Stomach (tissue), 9 donors: Measurements from ENCODE around the gene ZNF789. TPM values are rescaled to one million over a fixed set of nuclear protein-coding genes. Genes with fewer than 3 reads are reported as not detected.

Experiments
- DNase-seq, 2 donors: peaks; one replicate each; pipeline versions ENCODE4 v3.0.0 to v3.0.0-alpha.2; 2013 to 2019
- H3K27ac ChIP-seq, 5 donors: fragments of 200-600 bp in 4 of 5; sonication (generic) in 4 of 5; one replicate each; pipeline ENCODE4 v1.5.1; 2013 to 2019; ENCODE audit warnings: mild to moderate bottlenecking in 1 of 5, moderate library complexity in 1 of 5
- H3K27me3 ChIP-seq, 3 donors: fragments of 200-600 bp; sonication (generic); one replicate each; pipeline ENCODE4 v1.5.1; 2017 to 2019; ENCODE audit warnings: mixed run types in 1 of 3
- H3K36me3 ChIP-seq, 4 donors: fragments of 200-600 bp; sonication (generic); 1 replicate in 3 of 4; 2 replicates in 1 of 4; pipeline ENCODE4 v1.5.1; 2016 to 2019
- H3K4me1 ChIP-seq, 4 donors: fragments of 200-600 bp; sonication (generic); one replicate each; pipeline ENCODE4 v1.5.1; 2016 to 2019
- H3K4me3 ChIP-seq, 4 donors: fragments of 200-600 bp; sonication (generic) in 3 of 4; one replicate each; pipeline ENCODE4 v1.5.1; 2016 to 2019; ENCODE audit warnings: mild to moderate bottlenecking in 1 of 4
- H3K9me3 ChIP-seq, 4 donors: fragments of 200-600 bp; sonication (generic); one replicate each; pipeline ENCODE4 v1.5.1; 2016 to 2019
- CTCF ChIP-seq, 7 experiments: fragments of 450-650 bp in 4 of 7; fragments of 200-600 bp in 3 of 7; sonication (generic) in 3 of 7; IDR thresholded peaks; one replicate each; pipeline ENCODE4 v1.5.1; 2016 to 2019; ENCODE audit warnings: antibody characterized with exemption in 7 of 7, control low read depth in 2 of 7, mild to moderate bottlenecking in 1 of 7
- EP300 ChIP-seq: sonication (generic); formaldehyde crosslinking; IDR thresholded peaks from one replicate; pipeline ENCODE4 v1.6.1; 2017; ENCODE audit warnings: antibody characterized with exemption
- POLR2A ChIP-seq, 4 donors: fragments of 450-650 bp; IDR thresholded peaks; one replicate each; pipeline ENCODE4 v1.6.1; 2016; ENCODE audit warnings: antibody characterized with exemption in 4 of 4, control low read depth in 2 of 4, mild to moderate bottlenecking in 1 of 4, moderate library complexity in 1 of 4
- POLR2AphosphoS5 ChIP-seq, 3 donors: sonication (generic); formaldehyde crosslinking; IDR thresholded peaks; one replicate each; pipeline ENCODE4 v1.6.1; 2016; ENCODE audit warnings: antibody characterized with exemption in 3 of 3
- WGBS, 5 donors: extraction: QIAGEN DNeasy Blood & Tissue Kit in 3 of 5; methylation state at CpG; one replicate each; pipeline versions ENCODE4 v1.1.5 to v1.1.7; 2013 to 2018; 5-methylcytosine and 5-hydroxymethylcytosine counted together
- intact Hi-C: fragments of 100-400 bp; cut with DNase I; formaldehyde crosslinking; loops from one replicate; pipeline ENCODE4 v1.15.1; 2023; ENCODE audit warnings: low total_unique reads
- polyA plus RNA-seq, 3 donors: library from polyadenylated mRNA; stranded (reverse); fragments of 200-250 nt; gene quantifications; one replicate each; pipeline ENCODE4 v1.2.3, GENCODE V29; 2013
- total RNA-seq, 5 donors: library from RNA; depleted of rRNA; stranded (reverse); fragments of >200 nt; gene quantifications; one replicate each; pipeline versions ENCODE4 v1.1.0 to v1.2.3, GENCODE V29; 2014 to 2016
- donor health status: healthy with polysubstance abuse.
- donor health status: Bipolar disorder and iron deficiency.
- donor health status: healthy.

ZNF789 gene
- total and polyA plus RNA-seq, 8 donors: 6.6 to 55.6 (median 14.9) TPM

- H3K4me1 ChIP-seq: peaks cover 5 to 18% (median 10%) of the 10 kb centered on the region in 4 donors
- 91 to 96% (median 94%) methylated on average over 6 to 9 of the region's 9 CpGs for WGBS, 5 donors
- intact Hi-C loops: no loop called here
Observed at GRCh38 chr7:99433158-99433557, 39.5 kb upstream of the ZNF789 start.

GRCh38 chr7:99437946-99438572 lies 34.6 kb upstream of the ZNF789 start:
- 14 to 22% (median 17%) methylated on average over 19 to 20 of the region's 20 CpGs for WGBS, 5 donors
- Histone ChIP-seq H3K9me3 (no peaks in the 10 kb centered on the region), H3K27me3 (no peaks in the 10 kb centered on the region), H3K36me3 (peaks cover 14 to 35% (median 26%) of the 10 kb centered on the region in 4 donors), H3K4me1 (peaks cover 14 to 48% (median 37%) of the 10 kb centered on the region in 4 donors), H3K4me3 (peak overlapping the region; percentile 94 to 99 (median 98)), H3K27ac (peak overlapping the region; percentile 81 to 92 (median 90))
- DNase-seq: no peak
- intact Hi-C loops: no loop called here
- TF ChIP-seq POLR2A (IDR thresholded peaks at IDR 0.05) (no peak), EP300 (no peak), CTCF (IDR thresholded peaks at IDR 0.05) (no peak), POLR2AphosphoS5 (IDR thresholded peaks at IDR 0.05) (no peak)

More at GRCh38 chr7:99433158-99433557, 39.5 kb upstream of the ZNF789 start:
- peaks cover 44 to 79% (median 72%) of the 10 kb centered on the region in 4 donors for H3K36me3 ChIP-seq
- no peak overlapping the region for H3K27ac ChIP-seq
- DNase-seq: no peak
- H3K27me3 ChIP-seq: no peaks in the 10 kb centered on the region
- H3K4me3 ChIP-seq: no peak overlapping the region
- no peaks in the 10 kb centered on the region for H3K9me3 ChIP-seq
- TF ChIP-seq CTCF (IDR thresholded peaks at IDR 0.05): no peak
- TF ChIP-seq EP300: no peak
- TF ChIP-seq POLR2AphosphoS5 (IDR thresholded peaks at IDR 0.05): no peak
- no peak for TF ChIP-seq POLR2A (IDR thresholded peaks at IDR 0.05)

- peaks cover 14 to 48% (median 37%) of the 10 kb centered on the region in 4 donors for H3K4me1 ChIP-seq
- no peaks in the 10 kb centered on the region for H3K27me3 ChIP-seq
- WGBS, 5 donors: 0 to 1% (median 1%) methylated on average over 68 to 89 of the region's 89 CpGs
- DNase-seq: peak; percentile 96 to 98
- intact Hi-C loops: no loop called here
- peak within 1 kb of the TSS; percentile 84 to 92 (median 90) for H3K27ac ChIP-seq
- H3K36me3 ChIP-seq: peaks cover 6 to 35% (median 26%) of the 10 kb centered on the region in 4 donors
- H3K4me3 ChIP-seq: peak within 1 kb of the TSS; percentile 94 to 99 (median 98)
- H3K9me3 ChIP-seq: no peaks in the 10 kb centered on the region
- TF ChIP-seq CTCF (IDR thresholded peaks at IDR 0.05) (no peak), EP300 (no peak), POLR2AphosphoS5 (IDR thresholded peaks at IDR 0.05) (peak; percentile 73 to 92 (median 75))
Observed at GRCh38 chr7:99438573-99439480, 33.9 kb upstream of the ZNF789 start, which contains the start of the genes CPSF4 and PTCD1. TSS of gene CPSF4 (plus strand) at chr7:99438943. CDS start at chr7:99439083, 140 bp downstream. TSS of gene PTCD1 (minus strand) at chr7:99438798. CDS start at chr7:99435242, 3,556 bp downstream.

- peak overlapping the region; percentile 94 to 99 (median 98) for H3K4me3 ChIP-seq
- no peaks in the 10 kb centered on the region for H3K9me3 ChIP-seq
- H3K27ac ChIP-seq: no peak overlapping the region
- no peak for TF ChIP-seq EP300
- TF ChIP-seq POLR2A (IDR thresholded peaks at IDR 0.05): no peak
- TF ChIP-seq CTCF (IDR thresholded peaks at IDR 0.05): no peak
- no peak for TF ChIP-seq POLR2AphosphoS5 (IDR thresholded peaks at IDR 0.05)
- intact Hi-C loops: no loop called here
- peaks cover 14 to 48% (median 37%) of the 10 kb centered on the region in 4 donors for H3K4me1 ChIP-seq
- peaks cover 0 to 34% (median 26%) of the 10 kb centered on the region in 4 donors for H3K36me3 ChIP-seq
- no peaks in the 10 kb centered on the region for H3K27me3 ChIP-seq
- WGBS, 5 donors: 67 to 72% (median 69%) methylated on average over 9 of the region's 9 CpGs
- no peak for DNase-seq
Observed at GRCh38 chr7:99440195-99440594, 32.5 kb upstream of the ZNF789 start.
